K562 (cell line): ENCODE data around the gene CARD14. TPM values are rescaled to one million over a fixed set of nuclear protein-coding genes. Genes with fewer than 3 reads are reported as not detected.

ENCODE experiments used
- ATF1 ChIP-seq, 2 experiments: fragments of 450-650 bp in 1 of 2; IDR thresholded peaks; 2 replicates each; pipeline ENCODE4 v1.6.1; 2016; ENCODE audit warnings: missing compliant biosample characterization in 1 of 2, missing genetic modification characterization in 1 of 2
- BACH1 ChIP-seq: fragments of 200-800 bp; sonication (Bioruptor generic); IDR thresholded peaks from 2 replicates; pipeline ENCODE4 v1.6.1; 2016; ENCODE audit warnings: missing genetic modification characterization, missing compliant biosample characterization
- C11orf30 ChIP-seq: fragments of 450-650 bp; IDR thresholded peaks from 2 replicates; pipeline ENCODE4 v1.6.1; 2016; ENCODE audit warnings: low read depth, mild to moderate bottlenecking
- MCM2 ChIP-seq: fragments of 450-650 bp; IDR thresholded peaks from 2 replicates; pipeline ENCODE4 v1.6.1; 2017; ENCODE audit warnings: low read depth, mild to moderate bottlenecking
- NUFIP1 ChIP-seq: fragments of 450-650 bp; IDR thresholded peaks from 2 replicates; pipeline ENCODE4 v1.6.1; 2018; ENCODE audit not compliant: partially characterized antibody
- PHF20 ChIP-seq: fragments of 450-650 bp; IDR thresholded peaks from 2 replicates; pipeline ENCODE4 v1.6.1; 2018; ENCODE audit not compliant: partially characterized antibody
- POLR2B ChIP-seq: fragments of 450-650 bp; IDR thresholded peaks from 2 replicates; pipeline ENCODE4 v1.6.1; 2018; ENCODE audit warnings: low read depth; ENCODE audit not compliant: partially characterized antibody
- SUPT5H ChIP-seq: fragments of 450-650 bp; IDR thresholded peaks from 2 replicates; pipeline ENCODE4 v1.6.1; 2016
- ZNF23 ChIP-seq: fragments of 250-450 bp; sonication (Bioruptor Pico); IDR thresholded peaks from 2 replicates; pipeline ENCODE4 v1.4.0; 2020; ENCODE audit warnings: mild to moderate bottlenecking
- polyA plus RNA-seq, 8 experiments: library from polyadenylated mRNA; depleted of rRNA in 4 of 8; stranded (reverse) in 5 of 8; unstranded in 3 of 8; fragments of >200 nt; fragmentation: Nextera tagmentation in 2 of 8; fragmentation: Illumina TruSeq in 1 of 8; extraction: Ambion mirVana in 2 of 8; extraction: Trizol in 1 of 8; gene quantifications; 2 replicates each; pipeline versions ENCODE4 v1.2.1 to v1.2.3, GENCODE V29; 2011 to 2014; ENCODE audit warnings: inconsistent platforms in 1 of 8, missing spikeins in 1 of 8
- total RNA-seq, 7 experiments: library from RNA; depleted of rRNA in 6 of 7; stranded (reverse); fragments of >200 nt in 6 of 7; fragmentation: Illumina TruSeq in 2 of 7; extraction: Trizol in 2 of 7; gene quantifications; 2 replicates each; pipeline versions ENCODE4 v1.2.1 to v1.2.3, GENCODE V29; 2011 to 2021; ENCODE audit warnings: low replicate concordance in 1 of 7
- TF ChIP-seq, protein P1 (sequence below): fragments of 250-450 bp; sonication (Bioruptor Pico); IDR thresholded peaks from 2 replicates; pipeline ENCODE4 v1.8.0; 2022; ENCODE audit warnings: inconsistent platforms
- TF ChIP-seq, protein P2 (sequence below): fragments of 450-650 bp; IDR thresholded peaks from 2 replicates; pipeline ENCODE4 v1.6.1; 2016; ENCODE audit warnings: missing biosample characterization, missing genetic modification characterization
- TF ChIP-seq, protein P3 (sequence below): fragments of 200-600 bp; sonication (generic); IDR thresholded peaks from one replicate; pipeline ENCODE4 v1.6.1; 2012; ENCODE audit warnings: mild to moderate bottlenecking, low read depth, low read length, inconsistent platforms
- TF ChIP-seq, protein P4 (sequence below): sonication (generic); formaldehyde crosslinking; IDR thresholded peaks from 2 replicates; pipeline ENCODE4 v1.5.0; 2020; ENCODE audit warnings: missing genetic modification reagents

Gene CARD14
- total and polyA plus RNA-seq, 9 of the 15 experiments (the other 6 are each of a cell fraction or from before 2014, with no cell fraction given), result not detected

DNA sequence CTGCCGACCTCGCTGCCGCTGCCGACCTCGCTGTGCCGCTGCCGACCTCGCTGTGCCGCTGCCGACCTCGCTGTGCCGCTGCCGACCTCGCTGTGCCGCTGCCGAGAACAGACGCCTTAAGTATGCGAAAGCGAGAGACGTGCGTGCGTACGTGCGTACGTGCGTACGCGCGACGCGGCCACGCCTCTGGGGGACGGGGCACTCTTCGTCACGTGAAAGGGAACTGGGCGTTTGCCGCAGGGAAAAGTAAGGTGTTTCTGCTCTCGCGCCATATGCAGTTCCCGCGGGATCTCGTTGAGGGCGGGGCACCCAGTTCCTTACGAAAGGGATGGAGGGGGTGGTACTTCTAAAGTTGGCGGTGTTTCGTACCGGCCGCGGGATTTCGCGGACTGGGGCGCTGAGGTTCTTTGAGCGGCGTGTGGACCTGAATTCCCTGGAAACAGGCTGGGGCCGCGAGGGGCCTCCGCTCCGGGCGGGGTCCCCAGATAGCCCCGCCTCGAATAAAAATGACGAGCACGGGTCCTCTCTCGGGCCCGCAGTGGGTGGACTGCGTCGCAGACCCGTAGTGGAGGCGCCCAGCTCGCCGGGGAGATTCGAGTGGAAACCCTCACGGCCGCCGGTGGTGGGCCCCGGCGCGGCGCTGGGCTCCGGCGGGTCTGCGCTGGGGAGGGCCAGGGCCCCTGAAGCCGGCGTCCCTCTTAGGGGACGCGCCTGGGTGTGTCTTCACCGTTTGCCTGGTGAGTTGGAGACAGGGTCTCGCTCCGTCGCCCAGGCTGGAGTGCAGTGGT is 22.6 kb upstream of the CARD14 start, which contains the start of gene EIF4A3 (continued):
- TF ChIP-seq, protein P1, sequence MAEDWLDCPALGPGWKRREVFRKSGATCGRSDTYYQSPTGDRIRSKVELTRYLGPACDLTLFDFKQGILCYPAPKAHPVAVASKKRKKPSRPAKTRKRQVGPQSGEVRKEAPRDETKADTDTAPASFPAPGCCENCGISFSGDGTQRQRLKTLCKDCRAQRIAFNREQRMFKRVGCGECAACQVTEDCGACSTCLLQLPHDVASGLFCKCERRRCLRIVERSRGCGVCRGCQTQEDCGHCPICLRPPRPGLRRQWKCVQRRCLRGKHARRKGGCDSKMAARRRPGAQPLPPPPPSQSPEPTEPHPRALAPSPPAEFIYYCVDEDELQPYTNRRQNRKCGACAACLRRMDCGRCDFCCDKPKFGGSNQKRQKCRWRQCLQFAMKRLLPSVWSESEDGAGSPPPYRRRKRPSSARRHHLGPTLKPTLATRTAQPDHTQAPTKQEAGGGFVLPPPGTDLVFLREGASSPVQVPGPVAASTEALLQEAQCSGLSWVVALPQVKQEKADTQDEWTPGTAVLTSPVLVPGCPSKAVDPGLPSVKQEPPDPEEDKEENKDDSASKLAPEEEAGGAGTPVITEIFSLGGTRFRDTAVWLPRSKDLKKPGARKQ (CRISPR knock-in tag), result no peak
- TF ChIP-seq, protein P2, sequence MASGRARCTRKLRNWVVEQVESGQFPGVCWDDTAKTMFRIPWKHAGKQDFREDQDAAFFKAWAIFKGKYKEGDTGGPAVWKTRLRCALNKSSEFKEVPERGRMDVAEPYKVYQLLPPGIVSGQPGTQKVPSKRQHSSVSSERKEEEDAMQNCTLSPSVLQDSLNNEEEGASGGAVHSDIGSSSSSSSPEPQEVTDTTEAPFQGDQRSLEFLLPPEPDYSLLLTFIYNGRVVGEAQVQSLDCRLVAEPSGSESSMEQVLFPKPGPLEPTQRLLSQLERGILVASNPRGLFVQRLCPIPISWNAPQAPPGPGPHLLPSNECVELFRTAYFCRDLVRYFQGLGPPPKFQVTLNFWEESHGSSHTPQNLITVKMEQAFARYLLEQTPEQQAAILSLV (tag), result no peak
- TF ChIP-seq MCM2 (no peak), ATF1 (CRISPR knock-in tag; IDR thresholded peaks at IDR 0.05) (peak; percentile 48), ATF1 (tag; IDR thresholded peaks at IDR 0.05) (peak; percentile 92), NUFIP1 (no peak), SUPT5H (peak; percentile 80), PHF20 (peak; percentile 13), BACH1 (tag) (no peak), ZNF23 (CRISPR knock-in tag) (no peak), POLR2B (peak; percentile 77), C11orf30 (peak; percentile 58)
- TF ChIP-seq, protein P3, sequence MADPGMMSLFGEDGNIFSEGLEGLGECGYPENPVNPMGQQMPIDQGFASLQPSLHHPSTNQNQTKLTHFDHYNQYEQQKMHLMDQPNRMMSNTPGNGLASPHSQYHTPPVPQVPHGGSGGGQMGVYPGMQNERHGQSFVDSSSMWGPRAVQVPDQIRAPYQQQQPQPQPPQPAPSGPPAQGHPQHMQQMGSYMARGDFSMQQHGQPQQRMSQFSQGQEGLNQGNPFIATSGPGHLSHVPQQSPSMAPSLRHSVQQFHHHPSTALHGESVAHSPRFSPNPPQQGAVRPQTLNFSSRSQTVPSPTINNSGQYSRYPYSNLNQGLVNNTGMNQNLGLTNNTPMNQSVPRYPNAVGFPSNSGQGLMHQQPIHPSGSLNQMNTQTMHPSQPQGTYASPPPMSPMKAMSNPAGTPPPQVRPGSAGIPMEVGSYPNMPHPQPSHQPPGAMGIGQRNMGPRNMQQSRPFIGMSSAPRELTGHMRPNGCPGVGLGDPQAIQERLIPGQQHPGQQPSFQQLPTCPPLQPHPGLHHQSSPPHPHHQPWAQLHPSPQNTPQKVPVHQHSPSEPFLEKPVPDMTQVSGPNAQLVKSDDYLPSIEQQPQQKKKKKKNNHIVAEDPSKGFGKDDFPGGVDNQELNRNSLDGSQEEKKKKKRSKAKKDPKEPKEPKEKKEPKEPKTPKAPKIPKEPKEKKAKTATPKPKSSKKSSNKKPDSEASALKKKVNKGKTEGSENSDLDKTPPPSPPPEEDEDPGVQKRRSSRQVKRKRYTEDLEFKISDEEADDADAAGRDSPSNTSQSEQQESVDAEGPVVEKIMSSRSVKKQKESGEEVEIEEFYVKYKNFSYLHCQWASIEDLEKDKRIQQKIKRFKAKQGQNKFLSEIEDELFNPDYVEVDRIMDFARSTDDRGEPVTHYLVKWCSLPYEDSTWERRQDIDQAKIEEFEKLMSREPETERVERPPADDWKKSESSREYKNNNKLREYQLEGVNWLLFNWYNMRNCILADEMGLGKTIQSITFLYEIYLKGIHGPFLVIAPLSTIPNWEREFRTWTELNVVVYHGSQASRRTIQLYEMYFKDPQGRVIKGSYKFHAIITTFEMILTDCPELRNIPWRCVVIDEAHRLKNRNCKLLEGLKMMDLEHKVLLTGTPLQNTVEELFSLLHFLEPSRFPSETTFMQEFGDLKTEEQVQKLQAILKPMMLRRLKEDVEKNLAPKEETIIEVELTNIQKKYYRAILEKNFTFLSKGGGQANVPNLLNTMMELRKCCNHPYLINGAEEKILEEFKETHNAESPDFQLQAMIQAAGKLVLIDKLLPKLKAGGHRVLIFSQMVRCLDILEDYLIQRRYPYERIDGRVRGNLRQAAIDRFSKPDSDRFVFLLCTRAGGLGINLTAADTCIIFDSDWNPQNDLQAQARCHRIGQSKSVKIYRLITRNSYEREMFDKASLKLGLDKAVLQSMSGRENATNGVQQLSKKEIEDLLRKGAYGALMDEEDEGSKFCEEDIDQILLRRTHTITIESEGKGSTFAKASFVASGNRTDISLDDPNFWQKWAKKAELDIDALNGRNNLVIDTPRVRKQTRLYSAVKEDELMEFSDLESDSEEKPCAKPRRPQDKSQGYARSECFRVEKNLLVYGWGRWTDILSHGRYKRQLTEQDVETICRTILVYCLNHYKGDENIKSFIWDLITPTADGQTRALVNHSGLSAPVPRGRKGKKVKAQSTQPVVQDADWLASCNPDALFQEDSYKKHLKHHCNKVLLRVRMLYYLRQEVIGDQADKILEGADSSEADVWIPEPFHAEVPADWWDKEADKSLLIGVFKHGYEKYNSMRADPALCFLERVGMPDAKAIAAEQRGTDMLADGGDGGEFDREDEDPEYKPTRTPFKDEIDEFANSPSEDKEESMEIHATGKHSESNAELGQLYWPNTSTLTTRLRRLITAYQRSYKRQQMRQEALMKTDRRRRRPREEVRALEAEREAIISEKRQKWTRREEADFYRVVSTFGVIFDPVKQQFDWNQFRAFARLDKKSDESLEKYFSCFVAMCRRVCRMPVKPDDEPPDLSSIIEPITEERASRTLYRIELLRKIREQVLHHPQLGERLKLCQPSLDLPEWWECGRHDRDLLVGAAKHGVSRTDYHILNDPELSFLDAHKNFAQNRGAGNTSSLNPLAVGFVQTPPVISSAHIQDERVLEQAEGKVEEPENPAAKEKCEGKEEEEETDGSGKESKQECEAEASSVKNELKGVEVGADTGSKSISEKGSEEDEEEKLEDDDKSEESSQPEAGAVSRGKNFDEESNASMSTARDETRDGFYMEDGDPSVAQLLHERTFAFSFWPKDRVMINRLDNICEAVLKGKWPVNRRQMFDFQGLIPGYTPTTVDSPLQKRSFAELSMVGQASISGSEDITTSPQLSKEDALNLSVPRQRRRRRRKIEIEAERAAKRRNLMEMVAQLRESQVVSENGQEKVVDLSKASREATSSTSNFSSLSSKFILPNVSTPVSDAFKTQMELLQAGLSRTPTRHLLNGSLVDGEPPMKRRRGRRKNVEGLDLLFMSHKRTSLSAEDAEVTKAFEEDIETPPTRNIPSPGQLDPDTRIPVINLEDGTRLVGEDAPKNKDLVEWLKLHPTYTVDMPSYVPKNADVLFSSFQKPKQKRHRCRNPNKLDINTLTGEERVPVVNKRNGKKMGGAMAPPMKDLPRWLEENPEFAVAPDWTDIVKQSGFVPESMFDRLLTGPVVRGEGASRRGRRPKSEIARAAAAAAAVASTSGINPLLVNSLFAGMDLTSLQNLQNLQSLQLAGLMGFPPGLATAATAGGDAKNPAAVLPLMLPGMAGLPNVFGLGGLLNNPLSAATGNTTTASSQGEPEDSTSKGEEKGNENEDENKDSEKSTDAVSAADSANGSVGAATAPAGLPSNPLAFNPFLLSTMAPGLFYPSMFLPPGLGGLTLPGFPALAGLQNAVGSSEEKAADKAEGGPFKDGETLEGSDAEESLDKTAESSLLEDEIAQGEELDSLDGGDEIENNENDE, result no peak
- TF ChIP-seq, protein P4, sequence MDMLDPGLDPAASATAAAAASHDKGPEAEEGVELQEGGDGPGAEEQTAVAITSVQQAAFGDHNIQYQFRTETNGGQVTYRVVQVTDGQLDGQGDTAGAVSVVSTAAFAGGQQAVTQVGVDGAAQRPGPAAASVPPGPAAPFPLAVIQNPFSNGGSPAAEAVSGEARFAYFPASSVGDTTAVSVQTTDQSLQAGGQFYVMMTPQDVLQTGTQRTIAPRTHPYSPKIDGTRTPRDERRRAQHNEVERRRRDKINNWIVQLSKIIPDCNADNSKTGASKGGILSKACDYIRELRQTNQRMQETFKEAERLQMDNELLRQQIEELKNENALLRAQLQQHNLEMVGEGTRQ (CRISPR knock-in tag), result peak; percentile 89
